ENCODE data around the gene PKN2.

- TF ChIP-seq TCF7 (IDR thresholded peaks at IDR 0.05; ENCODE audit: borderline replicate concordance) (no peak), RCOR1 (IDR thresholded peaks at IDR 0.05; ENCODE audit: borderline replicate concordance in 1 of 2, low read depth in 2 of 2, low read length in 2 of 2) (no peak), FOXK1 (CRISPR knock-in tag; IDR thresholded peaks at IDR 0.05; ENCODE audit: borderline replicate concordance) (no peak), HDAC3 (IDR thresholded peaks at IDR 0.05; ENCODE audit: borderline replicate concordance, partially characterized antibody) (no peak), U2AF1 (optimal IDR thresholded peaks at IDR 0.05; ENCODE audit: low read depth, low read length) (no peak), CTCF (IDR thresholded peaks at IDR 0.05 in 2 of 3, conservative IDR thresholded peaks at IDR 0.05 in 1 of 3; ENCODE audit: insufficient read depth in 2 of 3, low read depth in 1 of 3, low read length in 3 of 3) (no peak)
Measured at GRCh38 chr1:88763649-88764406, 79.8 kb downstream of the PKN2 start.

Measured in K562 (cell line).